DMS153 treated with DMSO at 0.1 percent for 48 hours (cell line): ENCODE measurements around the gene KDM4B.

Experiments used
- DNase-seq: peaks from one replicate; lab custom pipeline; 2025; ENCODE audit not compliant: unreplicated experiment; lab: John Stamatoyannopoulos, UW

Gene KDM4B

DNA sequence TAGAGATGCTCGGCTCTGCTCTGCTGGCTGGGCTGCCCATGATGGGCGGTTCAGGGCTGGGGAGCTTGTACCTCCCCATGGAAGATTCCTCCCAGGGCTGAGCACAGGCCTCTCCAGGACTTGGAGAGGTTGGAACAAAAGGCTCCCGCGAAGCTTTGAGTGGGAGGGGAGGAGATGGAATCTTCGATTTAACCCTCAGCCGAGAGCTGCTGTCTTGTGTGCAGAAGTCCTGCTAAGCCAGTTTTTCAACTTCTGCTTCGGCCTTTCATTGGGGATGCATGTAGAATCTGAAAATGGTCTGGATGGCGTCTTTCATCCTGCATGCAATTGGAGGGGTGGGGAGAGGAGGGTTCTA is 163.3 kb downstream of the KDM4B start:
- no peak for DNase-seq

DNA sequence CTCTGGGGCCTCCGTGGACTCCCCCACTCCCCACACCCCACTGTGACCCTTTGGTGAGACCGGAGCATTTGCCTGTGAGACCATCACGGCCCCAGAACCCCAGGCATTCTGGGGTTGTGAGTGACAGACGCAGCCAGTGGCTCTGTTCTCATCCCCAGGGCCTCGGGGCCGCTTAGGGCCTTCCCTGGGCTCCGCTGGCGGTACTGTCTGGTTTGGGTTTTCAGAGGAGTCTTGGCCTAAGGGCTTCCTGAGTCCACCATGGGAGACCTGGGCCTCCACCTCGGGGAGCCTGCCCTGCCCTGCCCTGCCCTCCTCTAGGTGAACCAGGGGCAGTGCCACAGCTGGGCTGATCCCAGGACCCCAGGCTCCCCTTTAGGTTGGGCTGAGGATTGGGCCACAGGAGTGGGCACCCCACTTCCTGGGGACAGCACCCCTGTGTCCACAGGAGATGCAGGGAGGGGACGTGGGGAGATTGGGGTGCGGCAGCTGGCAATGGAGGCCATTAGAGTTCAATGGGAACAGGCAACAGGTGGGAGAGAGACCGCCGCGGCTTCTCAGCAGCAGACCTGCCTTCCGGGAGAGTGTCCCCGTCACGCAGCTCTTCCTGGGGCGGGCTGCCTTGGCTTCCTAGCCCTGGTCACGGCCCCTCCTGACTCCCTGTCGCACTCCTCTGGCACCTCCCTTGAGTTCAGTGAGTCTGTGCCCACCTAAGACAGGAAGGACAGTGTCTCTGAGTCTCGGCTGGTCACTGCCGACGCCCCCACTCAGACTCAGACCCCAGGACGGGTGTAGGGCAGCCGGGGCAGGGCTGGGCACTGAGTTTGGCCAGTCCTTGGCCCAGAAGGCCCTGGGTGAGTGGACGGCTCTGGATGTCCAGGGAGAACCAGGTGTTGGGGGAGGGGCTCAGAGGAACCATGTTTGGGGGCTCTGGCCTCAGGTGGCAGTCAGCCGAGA is 164.1 kb downstream of the KDM4B start:
- DNase-seq = no peak

- DNase-seq = no peak
Measured at GRCh38 chr19:5133986-5134595, 165.2 kb downstream of the KDM4B start.

DNA sequence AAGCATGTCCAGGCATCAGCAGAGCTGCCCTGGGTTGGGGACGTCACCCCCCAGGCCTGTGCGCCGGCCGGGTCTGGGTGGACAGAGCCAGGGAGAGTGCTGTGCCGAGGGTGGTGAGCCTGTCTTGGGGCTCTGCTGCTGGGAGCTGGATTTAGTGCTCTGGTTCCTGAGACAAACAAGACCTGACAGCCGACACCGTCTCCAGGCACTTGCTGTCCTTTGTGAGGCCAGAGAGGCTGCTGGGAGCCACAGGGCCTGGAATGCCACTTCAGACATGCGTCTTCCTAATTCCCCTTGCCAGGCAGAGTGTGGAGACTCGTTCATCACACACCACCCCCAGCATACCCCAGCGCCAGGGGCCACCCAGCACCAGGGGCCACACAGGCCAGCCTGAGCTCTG is 165.8 kb downstream of the KDM4B start:
- DNase-seq = no peak

GRCh38 chr19:5136073-5136855 is 167.4 kb downstream of the KDM4B start:
- no peak for DNase-seq

- DNase-seq = no peak
Measured at GRCh38 chr19:5137114-5137513, 168.2 kb downstream of the KDM4B start.

GRCh38 chr19:5137571-5138124 is 168.7 kb downstream of the KDM4B start:
- no peak for DNase-seq

GRCh38 chr19:5138606-5139582 is 170.0 kb downstream of the KDM4B start:
- no peak for DNase-seq

DNA sequence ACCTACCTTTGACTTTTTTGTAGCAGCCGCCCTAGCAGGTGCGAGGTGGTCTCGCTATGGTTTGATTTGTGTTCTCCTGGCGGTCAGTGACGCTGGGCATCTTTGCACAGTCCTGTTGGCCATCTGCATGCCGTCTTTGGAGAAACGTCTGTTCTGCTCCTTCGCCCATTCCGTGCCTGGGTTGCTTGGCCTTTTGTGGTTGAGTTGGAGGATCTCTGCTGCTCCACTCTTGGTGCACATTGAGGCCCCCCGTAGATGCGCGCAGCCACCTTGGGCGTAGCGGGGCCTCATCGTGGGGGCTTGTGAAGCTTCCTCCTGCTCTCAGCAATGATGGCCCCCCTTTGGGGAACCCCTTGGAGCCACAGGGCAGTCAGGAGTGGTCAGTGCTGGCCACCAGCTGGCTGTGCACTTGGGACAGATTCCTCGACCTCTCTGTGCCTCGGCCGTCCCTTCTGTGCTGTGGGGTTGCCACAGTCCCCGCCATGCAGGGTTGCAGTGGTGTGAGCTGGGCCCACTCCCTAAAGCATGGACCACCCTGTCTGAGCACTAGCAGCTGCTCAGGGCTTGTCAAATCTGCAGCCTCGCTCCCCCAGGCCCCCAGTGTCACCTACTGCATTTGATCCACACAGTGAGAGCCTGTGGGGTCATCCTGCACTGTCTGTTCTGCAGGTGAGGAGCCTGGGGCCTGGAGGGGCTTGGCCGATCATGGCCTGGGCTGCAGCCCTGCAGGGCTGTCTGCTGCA is 170.8 kb downstream of the KDM4B start:
- DNase-seq = no peak

- no peak for DNase-seq
Measured at GRCh38 chr19:5141129-5141849, 172.4 kb downstream of the KDM4B start.

DNA sequence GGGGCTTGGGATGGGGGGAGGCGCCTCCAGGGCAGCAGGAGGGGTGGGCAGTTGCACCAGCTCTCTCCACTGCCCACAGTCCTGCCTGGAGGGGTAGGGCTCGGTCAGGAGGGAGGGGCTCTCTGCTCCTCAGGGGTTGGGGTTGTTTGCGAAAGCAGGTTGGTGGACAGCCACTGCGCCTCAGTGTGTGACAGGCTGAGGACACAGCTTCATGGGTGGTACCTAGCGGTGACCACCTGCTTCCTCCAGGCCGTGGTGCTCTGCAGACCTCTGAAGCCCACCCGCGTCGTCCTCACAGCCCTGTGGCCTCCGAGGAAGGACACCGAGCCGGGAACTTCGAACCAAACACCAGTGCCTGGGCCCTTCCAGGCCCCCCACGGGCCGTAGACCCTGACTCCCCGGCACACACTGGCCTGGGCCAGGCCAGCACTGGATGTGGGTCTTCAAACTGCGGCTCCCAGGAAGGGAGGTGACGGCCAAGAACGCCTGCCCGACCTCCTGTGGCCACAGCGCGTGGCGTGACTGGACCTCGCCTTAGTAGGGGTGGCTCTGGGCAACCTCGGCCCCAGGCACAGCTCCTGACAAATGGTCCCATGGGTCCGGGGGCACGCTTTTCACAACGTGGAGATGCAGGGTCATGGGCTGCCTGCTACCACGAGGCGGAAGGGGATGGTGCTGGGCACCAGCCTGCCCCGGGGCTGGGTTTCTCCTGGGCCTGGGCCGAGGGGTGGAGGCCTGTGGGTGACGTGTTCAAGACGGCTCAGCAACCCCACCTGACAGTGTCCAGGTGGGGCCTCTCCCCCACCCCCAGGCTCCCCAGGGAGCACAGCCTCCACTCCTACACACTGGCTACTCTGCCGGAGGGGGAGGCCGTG is 173.2 kb downstream of the KDM4B start:
- no peak for DNase-seq

GRCh38 chr19:5142725-5143097 is 173.8 kb downstream of the KDM4B start:
- no peak for DNase-seq

- DNase-seq = no peak
Measured at GRCh38 chr19:5143471-5144411, 174.8 kb downstream of the KDM4B start.

GRCh38 chr19:5144545-5145179 is 175.7 kb downstream of the KDM4B start:
- no peak for DNase-seq

DNA sequence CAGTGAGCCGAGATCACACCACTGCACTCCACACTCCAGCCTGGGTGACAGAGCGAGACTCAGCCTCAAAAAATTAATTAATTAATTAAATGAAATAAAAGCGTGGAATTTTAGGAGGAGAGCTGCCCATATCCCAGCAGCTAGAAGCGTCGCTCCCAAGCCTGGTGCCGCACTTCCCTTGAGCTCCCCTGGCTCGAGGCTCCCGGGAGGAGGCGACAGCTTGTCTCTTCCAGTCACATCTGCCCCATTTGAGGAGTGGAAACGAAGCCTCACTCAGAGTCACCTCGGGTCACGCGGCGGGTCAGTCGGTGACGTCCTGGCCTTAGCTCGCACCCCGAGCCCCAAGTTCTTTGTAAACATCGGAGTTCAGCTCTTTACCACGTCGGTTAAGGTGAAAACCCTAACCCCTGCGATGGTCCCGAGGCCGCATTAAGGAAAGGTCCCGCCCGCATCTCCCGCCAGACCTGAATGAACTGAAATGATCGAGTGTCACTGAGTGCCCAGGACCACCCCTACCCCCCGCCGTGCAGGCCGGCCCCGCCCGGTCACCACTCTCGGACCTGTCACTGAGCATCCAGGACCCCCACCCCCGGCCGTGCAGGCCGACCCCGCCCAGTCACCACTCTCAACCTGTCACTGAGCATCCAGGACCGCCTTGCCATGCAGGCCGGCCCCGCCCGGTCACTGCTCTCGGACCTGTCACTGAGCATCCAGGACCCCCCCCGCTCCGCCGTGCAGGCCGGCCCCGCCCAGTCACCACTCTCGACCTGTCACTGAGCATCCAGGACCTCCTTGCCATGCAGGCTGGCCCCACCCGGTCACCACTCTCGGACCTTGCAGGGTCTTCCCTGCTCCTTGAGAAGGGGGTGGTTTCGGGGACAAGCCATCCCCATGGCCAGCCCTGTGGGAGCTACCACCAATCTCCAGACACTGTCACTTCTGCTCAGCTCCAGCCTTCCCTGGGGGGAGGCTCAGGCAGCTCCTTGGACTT is 176.9 kb downstream of the KDM4B start:
- DNase-seq = no peak
